Left ventricle myocardium inferior (tissue), 1 donor: Measurements from ENCODE around the gene TRIO. TPM values are rescaled to one million over a fixed set of nuclear protein-coding genes. Genes with fewer than 3 reads are reported as not detected.

Experiments
- DNase-seq: peaks from one replicate; pipeline ENCODE4 v3.0.0-alpha.2; 2020
- H3K27ac ChIP-seq: fragments of 200-600 bp; replicated peaks from 2 replicates; pipeline ENCODE4 v1.8.0; 2021
- H3K27me3 ChIP-seq: fragments of 200-600 bp; 2 replicates; pipeline ENCODE4 v1.8.0; 2021; ENCODE audit warnings: low read depth
- H3K36me3 ChIP-seq: fragments of 200-600 bp; 2 replicates; pipeline ENCODE4 v1.8.0; 2021
- H3K4me1 ChIP-seq: fragments of 200-600 bp; 2 replicates; pipeline ENCODE4 v1.8.0; 2021
- H3K4me3 ChIP-seq: fragments of 200-600 bp; 2 replicates; pipeline ENCODE4 v1.8.0; 2021; ENCODE audit warnings: mild to moderate bottlenecking, moderate library complexity
- H3K9me3 ChIP-seq: fragments of 200-600 bp; replicated peaks from 2 replicates; pipeline ENCODE4 v1.8.0; 2021
- intact Hi-C: fragments of 100-400 bp; cut with micrococcal nuclease; formaldehyde crosslinking; loops from one replicate; pipeline ENCODE4 v1.11.0; 2022
- total RNA-seq: library from RNA; stranded (reverse); fragmentation: NEBNext Ultra II Directional; extraction: Animal tissue kit (Norgen Biotek cat#: 25700); gene quantifications from one replicate; pipeline ENCODE4 v1.2.1, GENCODE V29; 2021
- TF ChIP-seq, protein P1 (sequence below): fragments of 200-600 bp; IDR thresholded peaks from 2 replicates; pipeline ENCODE4 v1.8.0; 2021; ENCODE audit warnings: antibody characterized with exemption, mild to moderate bottlenecking, borderline replicate concordance
- donor health status: DM: no; HTN: yes; CAD: no; lungs with severe emphysema.

The TRIO gene
- total RNA-seq, 1 donor from 2014 or later = 52.8 TPM

DNA sequence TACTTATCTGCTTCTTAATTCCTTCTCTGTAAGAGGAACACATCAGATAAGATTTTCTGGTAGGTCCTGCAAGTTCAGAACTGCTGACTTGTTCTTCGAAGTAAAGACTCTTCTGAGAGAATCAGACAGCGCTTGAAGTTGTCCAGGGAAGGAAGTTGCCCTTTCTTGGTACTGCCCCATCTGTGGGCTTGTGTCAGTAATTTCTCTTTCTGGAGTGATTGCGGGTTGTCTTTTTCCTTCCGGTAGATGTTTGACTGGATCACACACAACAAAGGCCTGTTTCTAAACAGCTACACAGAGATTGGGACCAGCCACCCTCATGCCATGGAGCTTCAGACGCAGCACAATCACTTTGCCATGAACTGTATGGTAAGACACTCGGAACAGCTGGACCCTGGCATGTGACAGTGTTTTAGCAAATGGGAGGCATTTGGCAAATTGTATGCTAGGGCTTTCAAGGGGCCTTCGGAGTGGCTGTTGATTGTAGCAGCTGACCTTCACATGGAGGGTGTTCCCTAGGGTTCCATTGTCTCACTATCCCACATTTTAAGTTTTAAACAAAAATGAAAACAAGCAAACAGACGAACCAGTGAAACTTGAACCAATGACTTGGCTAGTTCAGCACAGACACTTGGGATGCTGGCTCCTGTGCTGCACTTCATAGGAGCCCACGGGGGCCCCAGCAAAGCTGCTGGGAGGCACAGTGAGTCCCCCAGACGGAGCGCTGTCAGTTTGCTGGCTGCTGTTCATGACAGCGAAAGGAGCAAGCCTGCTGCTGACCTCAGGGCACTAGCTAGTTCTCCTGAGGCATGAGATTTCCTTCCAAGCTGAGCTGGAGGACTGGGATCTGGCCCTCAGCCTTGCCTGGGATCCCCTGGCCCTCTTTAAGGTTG, 149.9 kb downstream of the TRIO start:
- peak overlapping the region; percentile 53 for H3K27ac ChIP-seq
- H3K27me3 ChIP-seq = no peaks in the 10 kb centered on the region
- TF ChIP-seq, protein P1, sequence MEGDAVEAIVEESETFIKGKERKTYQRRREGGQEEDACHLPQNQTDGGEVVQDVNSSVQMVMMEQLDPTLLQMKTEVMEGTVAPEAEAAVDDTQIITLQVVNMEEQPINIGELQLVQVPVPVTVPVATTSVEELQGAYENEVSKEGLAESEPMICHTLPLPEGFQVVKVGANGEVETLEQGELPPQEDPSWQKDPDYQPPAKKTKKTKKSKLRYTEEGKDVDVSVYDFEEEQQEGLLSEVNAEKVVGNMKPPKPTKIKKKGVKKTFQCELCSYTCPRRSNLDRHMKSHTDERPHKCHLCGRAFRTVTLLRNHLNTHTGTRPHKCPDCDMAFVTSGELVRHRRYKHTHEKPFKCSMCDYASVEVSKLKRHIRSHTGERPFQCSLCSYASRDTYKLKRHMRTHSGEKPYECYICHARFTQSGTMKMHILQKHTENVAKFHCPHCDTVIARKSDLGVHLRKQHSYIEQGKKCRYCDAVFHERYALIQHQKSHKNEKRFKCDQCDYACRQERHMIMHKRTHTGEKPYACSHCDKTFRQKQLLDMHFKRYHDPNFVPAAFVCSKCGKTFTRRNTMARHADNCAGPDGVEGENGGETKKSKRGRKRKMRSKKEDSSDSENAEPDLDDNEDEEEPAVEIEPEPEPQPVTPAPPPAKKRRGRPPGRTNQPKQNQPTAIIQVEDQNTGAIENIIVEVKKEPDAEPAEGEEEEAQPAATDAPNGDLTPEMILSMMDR = no peak
- no peak overlapping the region for H3K4me3 ChIP-seq
- intact Hi-C loops = no loop called here
- no peaks in the 10 kb centered on the region for H3K9me3 ChIP-seq
- peaks cover 35% of the 10 kb centered on the region for H3K36me3 ChIP-seq
- peaks cover 43% of the 10 kb centered on the region for H3K4me1 ChIP-seq
- DNase-seq = peak; percentile 22

DNA sequence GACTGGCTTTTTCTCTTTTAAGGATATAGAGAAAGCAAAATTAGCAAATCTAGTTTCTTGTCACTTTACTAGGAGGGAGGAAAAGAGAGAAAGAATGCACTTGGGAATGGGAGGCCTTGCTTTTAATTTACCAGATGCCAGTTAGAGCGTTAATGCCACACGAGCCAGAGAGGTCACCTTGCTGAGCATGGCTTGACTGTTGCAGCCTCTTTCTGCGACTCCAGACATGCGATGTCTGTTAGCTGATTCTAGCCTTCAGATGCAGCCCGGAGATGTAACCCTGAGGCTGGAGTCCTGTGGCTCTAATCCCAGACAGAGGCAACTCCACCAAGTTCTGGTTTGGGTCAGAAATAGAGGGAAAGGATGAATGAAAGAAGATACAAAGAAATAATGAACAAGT, 152.5 kb downstream of the TRIO start:
- H3K36me3 ChIP-seq = peaks cover 28% of the 10 kb centered on the region
- H3K4me3 ChIP-seq = peak overlapping the region; percentile 32
- H3K27me3 ChIP-seq = no peaks in the 10 kb centered on the region
- H3K4me1 ChIP-seq = peaks cover 65% of the 10 kb centered on the region
- intact Hi-C loops = no loop called here
- H3K27ac ChIP-seq = peak overlapping the region; percentile 78
- DNase-seq = no peak
- H3K9me3 ChIP-seq = no peaks in the 10 kb centered on the region
- TF ChIP-seq, protein P1 = no peak

- peaks cover 65% of the 10 kb centered on the region for H3K4me1 ChIP-seq
- TF ChIP-seq, protein P1 = no peak
- intact Hi-C loops = no loop called here
- peaks cover 20% of the 10 kb centered on the region for H3K36me3 ChIP-seq
- DNase-seq = no peak
- no peaks in the 10 kb centered on the region for H3K27me3 ChIP-seq
- no peaks in the 10 kb centered on the region for H3K9me3 ChIP-seq
- peak overlapping the region; percentile 78 for H3K27ac ChIP-seq
- H3K4me3 ChIP-seq = peak overlapping the region; percentile 32
Measured at GRCh38 chr5:14296533-14297331, 153.6 kb downstream of the TRIO start.

DNA sequence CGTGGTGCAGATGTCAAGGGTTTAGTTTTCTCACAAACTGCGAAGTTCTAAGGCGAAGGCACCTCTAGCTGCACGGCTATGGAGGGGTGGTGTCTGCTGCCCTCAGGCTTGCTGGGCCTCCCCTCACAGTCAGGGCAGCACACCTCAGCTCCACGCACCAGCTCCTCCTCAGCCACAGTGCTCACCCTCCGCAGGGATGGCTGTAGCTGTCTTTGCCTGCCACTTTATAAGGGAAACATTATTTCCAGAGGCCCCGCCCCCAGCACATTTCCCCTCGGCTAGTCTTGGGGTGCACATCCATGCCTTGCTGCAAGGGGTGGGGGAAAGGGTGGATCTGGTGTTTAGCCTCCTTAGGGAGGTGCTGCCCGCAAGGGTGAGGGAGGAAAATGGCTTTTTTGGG, 154.6 kb downstream of the TRIO start:
- H3K4me3 ChIP-seq = no peak overlapping the region
- peak overlapping the region; percentile 78 for H3K27ac ChIP-seq
- intact Hi-C loops = no loop called here
- DNase-seq = no peak
- no peaks in the 10 kb centered on the region for H3K9me3 ChIP-seq
- H3K27me3 ChIP-seq = no peaks in the 10 kb centered on the region
- H3K36me3 ChIP-seq = peaks cover 20% of the 10 kb centered on the region
- peaks cover 60% of the 10 kb centered on the region for H3K4me1 ChIP-seq
- TF ChIP-seq, protein P1 = no peak

GRCh38 chr5:14298126-14298847, 155.1 kb downstream of the TRIO start:
- Histone ChIP-seq H3K27ac (peak overlapping the region; percentile 78), H3K9me3 (no peaks in the 10 kb centered on the region), H3K36me3 (peaks cover 20% of the 10 kb centered on the region), H3K27me3 (no peaks in the 10 kb centered on the region), H3K4me1 (peaks cover 54% of the 10 kb centered on the region), H3K4me3 (no peak overlapping the region)
- intact Hi-C loops = no loop called here
- no peak for DNase-seq
- TF ChIP-seq, protein P1 = no peak
